Activated CD8-positive, alpha-beta memory T cell treated with anti-CD3 and anti-CD28 coated beads, Interleukin-2, amount 10 ng/mL, durations not matched to agents 7 days and 5 days (primary cell): ENCODE data around the gene BLM. TPM values are rescaled to one million over a fixed set of nuclear protein-coding genes. Genes with fewer than 3 reads are reported as not detected.
"Not testable (repeated sequence)": the region's sequence is repeated elsewhere in the genome, so short reads cannot be mapped to it uniquely, and the experiment has no call there.

ENCODE experiments used
- ATAC-seq: fragments of 150-1000 bp; cut with Tn5 transposase; one replicate; pipeline ENCODE4 v1.10.0; 2021; ENCODE audit warnings: moderate library complexity
- CTCF ChIA-PET: fragments of 350-600 bp; sonication (Branson Sonifier 250); formaldehyde crosslinking; loops from one replicate; lab custom pipeline; 2021; ENCODE audit warnings: antibody characterized with exemption; lab: Charles Lee
- DNase-seq: peaks from one replicate; pipeline ENCODE4 v3.0.0-alpha.2; 2020
- H3K27ac Mint-ChIP-seq: one replicate; pipeline ENCODE4 v1.8.0; 2021; ENCODE audit warnings: mild to moderate bottlenecking, mixed read lengths
- H3K27me3 Mint-ChIP-seq: one replicate; pipeline ENCODE4 v1.8.0; 2021; ENCODE audit warnings: mixed read lengths
- H3K36me3 Mint-ChIP-seq: one replicate; pipeline ENCODE4 v1.8.0; 2021; ENCODE audit warnings: mild to moderate bottlenecking, mixed read lengths
- H3K4me1 Mint-ChIP-seq: one replicate; pipeline ENCODE4 v1.8.0; 2021; ENCODE audit warnings: mixed read lengths
- H3K4me3 Mint-ChIP-seq: one replicate; pipeline ENCODE4 v1.8.0; 2021; ENCODE audit warnings: mild to moderate bottlenecking, moderate library complexity, mixed read lengths
- H3K9me3 Mint-ChIP-seq: one replicate; pipeline ENCODE4 v1.8.0; 2022; ENCODE audit warnings: low read depth, mixed read lengths
- total RNA-seq, 2 experiments: library from RNA; stranded (reverse); gene quantifications; one replicate each; pipeline ENCODE4 v1.2.3, GENCODE V29; 2021

Gene BLM
- total RNA-seq, 2 experiments from 2014 or later, result 83.4 to 92.7 TPM

GRCh38 chr15:90822204-90822955, 105.2 kb downstream of the BLM start:
- peak overlapping the region; percentile 39 for H3K27ac Mint-ChIP-seq

GRCh38 chr15:90823455-90823974, 106.4 kb downstream of the BLM start:
- H3K27ac Mint-ChIP-seq, result peak overlapping the region; percentile 11
- no peaks in the 10 kb centered on the region for H3K27me3 Mint-ChIP-seq
- ATAC-seq (no peak), DNase-seq (no peak)
- peaks cover 25% of the 10 kb centered on the region for H3K36me3 Mint-ChIP-seq
- H3K4me3 Mint-ChIP-seq, result no peak overlapping the region
- peaks cover 72% of the 10 kb centered on the region for H3K4me1 Mint-ChIP-seq
- H3K9me3 Mint-ChIP-seq, result no peaks in the 10 kb centered on the region
- CTCF ChIA-PET, result interaction anchor here (1.3 to 1.4 kb wide), 2 partner anchors 8 to 9 kb away, joined by 3 read pairs; no protein-coding TSS in a partner anchor

More at GRCh38 chr15:90822204-90822955, 105.2 kb downstream of the BLM start:
- H3K27me3 Mint-ChIP-seq, result no peaks in the 10 kb centered on the region
- ATAC-seq (no peak), DNase-seq (no peak)
- CTCF ChIA-PET, result interaction anchor here (1.4 to 1.9 kb wide), 2 partner anchors 9 to 20 kb away, joined by 3 to 4 read pairs; no protein-coding TSS in a partner anchor
- peaks cover 72% of the 10 kb centered on the region for H3K4me1 Mint-ChIP-seq
- H3K36me3 Mint-ChIP-seq, result peaks cover 20% of the 10 kb centered on the region
- no peaks in the 10 kb centered on the region for H3K9me3 Mint-ChIP-seq
- H3K4me3 Mint-ChIP-seq, result no peak overlapping the region

- not testable (repeated sequence) for DNase-seq, H3K27me3 Mint-ChIP-seq, H3K27ac Mint-ChIP-seq, H3K9me3 Mint-ChIP-seq, H3K4me3 Mint-ChIP-seq, ATAC-seq
- CTCF ChIA-PET, result interaction anchor here (1.3 kb wide), 1 partner anchor 25 kb away, joined by 3 read pairs; no protein-coding TSS in a partner anchor
- Mint-ChIP-seq H3K36me3 (peaks cover 25% of the 10 kb centered on the region), H3K4me1 (peaks cover 71% of the 10 kb centered on the region)
Measured at GRCh38 chr15:90825115-90825899, 108.2 kb downstream of the BLM start.

GRCh38 chr15:90826206-90826885, 109.2 kb downstream of the BLM start:
- CTCF ChIA-PET, result interaction anchor here (1.0 to 3.6 kb wide), 5 partner anchors 8 to 108 kb away, joined by 3 to 16 read pairs (median 5); partner anchors contain the start of gene HDDC3
- H3K9me3 Mint-ChIP-seq, ATAC-seq, H3K27me3 Mint-ChIP-seq, DNase-seq, H3K4me3 Mint-ChIP-seq: not testable (repeated sequence)
- Mint-ChIP-seq H3K36me3 (peaks cover 28% of the 10 kb centered on the region), H3K4me1 (peaks cover 74% of the 10 kb centered on the region), H3K27ac (peak overlapping the region; percentile 56)

- no peaks in the 10 kb centered on the region for H3K27me3 Mint-ChIP-seq
- H3K36me3 Mint-ChIP-seq, result peaks cover 26% of the 10 kb centered on the region
- H3K4me3 Mint-ChIP-seq, result no peak overlapping the region
- no peak for ATAC-seq
- peak overlapping the region; percentile 56 for H3K27ac Mint-ChIP-seq
- peaks cover 73% of the 10 kb centered on the region for H3K4me1 Mint-ChIP-seq
- no peak for DNase-seq
- CTCF ChIA-PET, result interaction anchor here (1.0 to 3.6 kb wide), 5 partner anchors 9 to 107 kb away, joined by 3 to 16 read pairs (median 5); partner anchors contain the start of gene HDDC3
- H3K9me3 Mint-ChIP-seq, result no peaks in the 10 kb centered on the region
Measured at GRCh38 chr15:90826886-90827435, 109.8 kb downstream of the BLM start.

DNA sequence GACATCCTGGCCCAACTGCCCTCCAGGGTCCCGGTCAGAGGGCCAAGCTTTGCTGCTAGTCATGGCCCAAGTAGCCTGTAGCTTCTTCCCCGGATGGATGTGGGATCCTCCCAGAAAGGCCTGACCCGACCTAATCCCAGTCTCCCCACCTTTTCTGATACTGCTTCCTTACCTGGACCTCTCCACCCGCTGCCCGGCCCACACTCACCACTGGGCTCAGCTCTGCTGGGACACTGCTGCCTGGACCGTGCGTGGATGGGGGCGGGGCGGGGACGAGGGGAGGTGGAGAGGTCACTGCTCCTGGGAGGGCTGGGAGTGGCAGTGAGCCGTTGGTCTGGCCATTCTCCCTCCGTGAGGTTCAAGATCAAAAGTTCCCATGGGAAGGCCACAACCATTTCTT, 111.0 kb downstream of the BLM start:
- peak overlapping the region; percentile 56 for H3K27ac Mint-ChIP-seq
- H3K27me3 Mint-ChIP-seq, result no peaks in the 10 kb centered on the region
- H3K4me3 Mint-ChIP-seq, result no peak overlapping the region
- H3K4me1 Mint-ChIP-seq, result peaks cover 76% of the 10 kb centered on the region
- CTCF ChIA-PET, result interaction anchor here (1.7 to 3.6 kb wide), 3 partner anchors 10 to 13 kb away, joined by 5 to 16 read pairs (median 10); no protein-coding TSS in a partner anchor
- peaks cover 24% of the 10 kb centered on the region for H3K36me3 Mint-ChIP-seq
- H3K9me3 Mint-ChIP-seq, result no peaks in the 10 kb centered on the region
- DNase-seq, result no peak
- ATAC-seq, result no peak

GRCh38 chr15:90829126-90829525, 112.0 kb downstream of the BLM start:
- Mint-ChIP-seq H3K9me3 (no peaks in the 10 kb centered on the region), H3K27me3 (no peaks in the 10 kb centered on the region), H3K27ac (peak overlapping the region; percentile 93), H3K4me1 (peaks cover 81% of the 10 kb centered on the region), H3K36me3 (peaks cover 26% of the 10 kb centered on the region), H3K4me3 (peak overlapping the region; percentile 24)
- DNase-seq, result no peak
- CTCF ChIA-PET, result interaction anchor here (1.0 to 3.6 kb wide), 8 partner anchors 8 to 105 kb away, joined by 3 to 16 read pairs (median 5); partner anchors contain the start of gene UNC45A
- no peak for ATAC-seq

DNA sequence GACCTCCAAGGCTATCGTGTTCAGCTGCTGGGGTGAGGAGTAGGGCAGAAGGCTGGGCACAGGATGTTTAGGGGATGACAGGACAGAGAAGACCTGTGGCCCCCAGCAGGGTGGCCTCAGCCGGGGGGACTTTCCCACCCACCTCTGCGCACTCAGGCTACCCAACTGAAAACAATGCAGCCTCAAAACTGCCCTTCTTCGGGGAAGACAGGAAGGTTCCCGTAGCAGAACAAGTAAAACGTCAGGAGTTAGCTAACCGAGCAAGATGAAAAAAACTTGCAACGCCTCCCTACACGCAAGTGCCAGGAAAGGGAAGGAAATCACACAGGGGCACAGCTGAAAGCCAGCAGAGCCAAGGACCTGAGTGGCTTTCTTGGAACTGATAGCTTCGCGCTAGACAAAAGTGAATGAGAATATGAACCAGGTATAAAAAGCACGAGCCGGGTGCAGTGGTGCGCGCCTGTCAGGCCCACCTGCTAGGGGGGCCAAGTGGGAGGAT, 112.8 kb downstream of the BLM start:
- Mint-ChIP-seq H3K4me3 (peak overlapping the region; percentile 23), H3K27ac (peak overlapping the region; percentile 93), H3K36me3 (peaks cover 24% of the 10 kb centered on the region), H3K4me1 (peaks cover 82% of the 10 kb centered on the region), H3K9me3 (no peaks in the 10 kb centered on the region), H3K27me3 (no peaks in the 10 kb centered on the region)
- CTCF ChIA-PET, result interaction anchor here (0.7 to 6.5 kb wide), 13 partner anchors 9 to 173 kb away, joined by 3 to 54 read pairs (median 5); partner anchors contain the start of gene UNC45A
- ATAC-seq, result peak; percentile 85
- DNase-seq, result peak; percentile 88

- Mint-ChIP-seq H3K9me3 (no peaks in the 10 kb centered on the region), H3K27ac (peak overlapping the region; percentile 72), H3K4me3 (no peak overlapping the region), H3K27me3 (no peaks in the 10 kb centered on the region), H3K4me1 (peaks cover 87% of the 10 kb centered on the region), H3K36me3 (peaks cover 12% of the 10 kb centered on the region)
- CTCF ChIA-PET, result interaction anchor here (1.0 to 6.5 kb wide), 2 partner anchors 11 to 16 kb away, joined by 4 to 54 read pairs; no protein-coding TSS in a partner anchor
- DNase-seq (no peak), ATAC-seq (no peak)
Measured at GRCh38 chr15:90834626-90835025, 117.5 kb downstream of the BLM start.

- no peak overlapping the region for H3K4me3 Mint-ChIP-seq
- no peaks in the 10 kb centered on the region for H3K9me3 Mint-ChIP-seq
- H3K27ac Mint-ChIP-seq, result peak overlapping the region; percentile 95
- H3K27me3 Mint-ChIP-seq, result no peaks in the 10 kb centered on the region
- CTCF ChIA-PET, result interaction anchor here (0.7 kb wide), 1 partner anchor 14 kb away, joined by 3 read pairs; no protein-coding TSS in a partner anchor
- H3K4me1 Mint-ChIP-seq, result peaks cover 81% of the 10 kb centered on the region
- DNase-seq (no peak), ATAC-seq (no peak)
- H3K36me3 Mint-ChIP-seq, result peaks cover 8% of the 10 kb centered on the region
Measured at GRCh38 chr15:90836296-90836871, 119.2 kb downstream of the BLM start.

DNA sequence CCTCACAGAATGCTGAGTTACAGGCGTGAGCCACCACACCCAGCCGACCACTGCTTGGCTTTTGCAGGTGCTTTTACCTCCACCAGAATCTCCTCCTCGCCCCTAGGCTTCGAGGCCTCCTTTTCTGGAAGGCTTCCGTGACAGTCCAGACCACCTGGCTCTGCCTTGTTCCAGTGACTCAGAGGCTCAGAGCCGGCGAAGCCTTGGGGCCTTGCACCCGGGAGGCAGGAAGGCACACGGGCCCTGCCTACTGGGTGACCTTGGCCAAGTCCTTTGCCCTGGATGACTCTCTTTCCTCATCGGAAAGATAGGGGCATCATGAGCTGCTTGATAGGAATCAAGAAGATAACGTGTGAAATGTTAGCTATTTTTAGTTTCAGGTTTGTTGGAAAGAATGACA, 119.9 kb downstream of the BLM start:
- Mint-ChIP-seq H3K27me3 (no peaks in the 10 kb centered on the region), H3K4me3 (peak overlapping the region; percentile 80), H3K27ac (peak overlapping the region; percentile 95), H3K9me3 (no peaks in the 10 kb centered on the region), H3K36me3 (peaks cover 12% of the 10 kb centered on the region), H3K4me1 (peaks cover 84% of the 10 kb centered on the region)
- no peak for ATAC-seq
- CTCF ChIA-PET, result interaction anchor here (1.5 to 3.7 kb wide), 4 partner anchors 9 to 49 kb away, joined by 5 to 29 read pairs (median 10); no protein-coding TSS in a partner anchor
- DNase-seq, result no peak
